ENCODE data around the gene PRKN. TPM values are rescaled to one million over a fixed set of nuclear protein-coding genes. Genes with fewer than 3 reads are reported as not detected.

The PRKN gene
- total RNA-seq, 4 donors from 2014 or later, result 5.2 to 121 (median 6.9) TPM

GRCh38 chr6:162712694-162713093 is 14.9 kb downstream of the PRKN start:
- intact Hi-C loops (cut with DNase I), result no loop called here
- Histone ChIP-seq H3K27ac (no peak overlapping the region), H3K27me3 (no peaks in the 10 kb centered on the region), H3K9me3 (no peaks in the 10 kb centered on the region), H3K36me3 (no peaks in the 10 kb centered on the region), H3K4me3 (replicated peaks in 1 of 3) (no peak overlapping the region), H3K4me1 (no peaks in the 10 kb centered on the region)
- WGBS, 2 donors, result 93% methylated on average over 2 of the region's 2 CpGs
- no peak for DNase-seq
- TF ChIP-seq POLR2A (IDR thresholded peaks at IDR 0.05) (no peak), CTCF (IDR thresholded peaks at IDR 0.05) (no peak)

GRCh38 chr6:162711376-162711775 is 16.2 kb downstream of the PRKN start:
- no peaks in the 10 kb centered on the region for H3K27me3 ChIP-seq
- DNase-seq, result no peak
- H3K4me1 ChIP-seq, result peaks cover 2 to 3% of the 10 kb centered on the region in 2 donors
- H3K27ac ChIP-seq, result no peak overlapping the region
- no peak overlapping the region for H3K4me3 ChIP-seq (replicated peaks in 1 of 3)
- no peak for TF ChIP-seq CTCF (IDR thresholded peaks at IDR 0.05)
- no peak for TF ChIP-seq POLR2A (IDR thresholded peaks at IDR 0.05)
- WGBS, 2 donors, result 91 to 92% methylated on average over 4 of the region's 4 CpGs
- intact Hi-C loops (cut with DNase I), result no loop called here
- no peaks in the 10 kb centered on the region for H3K36me3 ChIP-seq
- H3K9me3 ChIP-seq, result no peaks in the 10 kb centered on the region

GRCh38 chr6:162710936-162711335 is 16.6 kb downstream of the PRKN start:
- H3K36me3 ChIP-seq, result no peaks in the 10 kb centered on the region
- intact Hi-C loops (cut with DNase I), result no loop called here
- H3K27ac ChIP-seq, result no peak overlapping the region
- DNase-seq, result no peak
- H3K9me3 ChIP-seq, result no peaks in the 10 kb centered on the region
- WGBS, 2 donors, result 88 to 97% methylated on average over 2 of the region's 2 CpGs
- H3K27me3 ChIP-seq, result no peaks in the 10 kb centered on the region
- H3K4me1 ChIP-seq, result peaks cover 4 to 5% of the 10 kb centered on the region in 2 donors
- no peak for TF ChIP-seq POLR2A (IDR thresholded peaks at IDR 0.05)
- no peak for TF ChIP-seq CTCF (IDR thresholded peaks at IDR 0.05)
- H3K4me3 ChIP-seq (replicated peaks in 1 of 3), result no peak overlapping the region

- Histone ChIP-seq H3K27me3 (no peaks in the 10 kb centered on the region), H3K9me3 (no peaks in the 10 kb centered on the region), H3K4me3 (replicated peaks in 1 of 3) (no peak overlapping the region), H3K36me3 (no peaks in the 10 kb centered on the region), H3K27ac (no peak overlapping the region), H3K4me1 (peaks cover 5 to 8% of the 10 kb centered on the region in 2 donors)
- 91 to 94% methylated on average over 1 of the region's 1 CpG for WGBS, 2 donors
- no peak for TF ChIP-seq CTCF (IDR thresholded peaks at IDR 0.05)
- no peak for TF ChIP-seq POLR2A (IDR thresholded peaks at IDR 0.05)
- DNase-seq, result no peak
- intact Hi-C loops (cut with DNase I), result no loop called here
These were observed 17.1 kb downstream of the PRKN start for GRCh38 chr6:162710419-162710818.

- no peaks in the 10 kb centered on the region for H3K9me3 ChIP-seq
- H3K36me3 ChIP-seq, result no peaks in the 10 kb centered on the region
- no peak overlapping the region for H3K27ac ChIP-seq
- WGBS, 2 donors, result 82 to 86% methylated on average over 4 of the region's 4 CpGs
- DNase-seq, result no peak
- no peaks in the 10 kb centered on the region for H3K27me3 ChIP-seq
- intact Hi-C loops (cut with DNase I), result no loop called here
- H3K4me1 ChIP-seq, result peaks cover 5 to 8% of the 10 kb centered on the region in 2 donors
- no peak overlapping the region for H3K4me3 ChIP-seq (replicated peaks in 1 of 3)
- TF ChIP-seq POLR2A (IDR thresholded peaks at IDR 0.05), result no peak
- no peak for TF ChIP-seq CTCF (IDR thresholded peaks at IDR 0.05)
These were observed 18.1 kb downstream of the PRKN start for GRCh38 chr6:162709431-162709830.

Measured in thyroid gland (tissue), 4 donors.